Body of pancreas (tissue), 4 donors: ENCODE measurements around the gene FIGN.

Experiments
- POLR2A ChIP-seq, 3 donors: fragments of 450-650 bp; IDR thresholded peaks; one replicate each; pipeline ENCODE4 v1.6.1; 2016; ENCODE audit warnings: antibody characterized with exemption in 3 of 3, mild to moderate bottlenecking in 2 of 3
- TF ChIP-seq, protein P1 (sequence below), 7 experiments: fragments of 450-650 bp in 4 of 7; fragments of 200-600 bp in 3 of 7; sonication (generic) in 3 of 7; IDR thresholded peaks; one replicate each; pipeline ENCODE4 v1.5.1; 2016 to 2019; ENCODE audit warnings: antibody characterized with exemption in 7 of 7

DNA sequence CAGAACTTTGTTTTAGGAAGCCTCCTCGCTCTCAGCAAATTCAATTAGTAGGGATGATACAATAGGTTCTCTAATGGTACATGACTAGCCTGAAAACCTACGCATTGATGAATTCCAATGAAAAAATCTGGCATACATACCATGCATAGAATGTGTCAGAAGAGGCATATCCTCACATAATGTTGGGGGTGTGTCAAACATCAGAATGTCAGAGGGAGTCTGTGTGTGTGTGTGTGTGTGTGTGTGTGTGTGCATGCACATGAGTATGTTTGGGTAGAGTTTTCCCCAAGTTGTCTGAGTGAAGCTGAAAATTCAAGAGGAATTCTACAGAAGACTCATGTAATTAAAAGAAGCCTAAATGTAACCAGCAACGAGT is 78.5 kb downstream of the FIGN start:
- TF ChIP-seq, protein P1, sequence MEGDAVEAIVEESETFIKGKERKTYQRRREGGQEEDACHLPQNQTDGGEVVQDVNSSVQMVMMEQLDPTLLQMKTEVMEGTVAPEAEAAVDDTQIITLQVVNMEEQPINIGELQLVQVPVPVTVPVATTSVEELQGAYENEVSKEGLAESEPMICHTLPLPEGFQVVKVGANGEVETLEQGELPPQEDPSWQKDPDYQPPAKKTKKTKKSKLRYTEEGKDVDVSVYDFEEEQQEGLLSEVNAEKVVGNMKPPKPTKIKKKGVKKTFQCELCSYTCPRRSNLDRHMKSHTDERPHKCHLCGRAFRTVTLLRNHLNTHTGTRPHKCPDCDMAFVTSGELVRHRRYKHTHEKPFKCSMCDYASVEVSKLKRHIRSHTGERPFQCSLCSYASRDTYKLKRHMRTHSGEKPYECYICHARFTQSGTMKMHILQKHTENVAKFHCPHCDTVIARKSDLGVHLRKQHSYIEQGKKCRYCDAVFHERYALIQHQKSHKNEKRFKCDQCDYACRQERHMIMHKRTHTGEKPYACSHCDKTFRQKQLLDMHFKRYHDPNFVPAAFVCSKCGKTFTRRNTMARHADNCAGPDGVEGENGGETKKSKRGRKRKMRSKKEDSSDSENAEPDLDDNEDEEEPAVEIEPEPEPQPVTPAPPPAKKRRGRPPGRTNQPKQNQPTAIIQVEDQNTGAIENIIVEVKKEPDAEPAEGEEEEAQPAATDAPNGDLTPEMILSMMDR (IDR thresholded peaks at IDR 0.05), result no peak
- TF ChIP-seq POLR2A (IDR thresholded peaks at IDR 0.05), result no peak
